ENCODE measurements around the gene GSTM2.
"Not testable (repeated sequence)": the region's sequence is repeated elsewhere in the genome, so short reads cannot be mapped to it uniquely, and the experiment has no call there.

DNA sequence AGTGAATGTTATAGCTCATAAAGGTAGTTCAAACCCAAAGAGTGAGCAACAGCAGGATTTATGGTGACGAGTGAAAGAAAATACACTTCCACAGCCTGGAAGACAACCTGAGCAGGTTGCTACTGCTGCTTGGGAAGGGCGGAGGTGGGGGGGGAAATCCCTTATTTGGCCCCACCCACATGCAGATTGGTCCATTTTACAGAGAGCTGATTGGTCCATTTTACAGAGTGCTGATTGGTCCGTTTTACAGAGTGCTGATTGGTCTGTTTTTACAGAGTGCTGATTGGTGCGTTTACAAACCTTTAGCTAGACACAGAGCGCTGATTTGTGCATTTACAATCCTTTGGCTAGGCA lies 2.1 kb downstream of the GSTM2 start:
- TF ChIP-seq, protein P1, sequence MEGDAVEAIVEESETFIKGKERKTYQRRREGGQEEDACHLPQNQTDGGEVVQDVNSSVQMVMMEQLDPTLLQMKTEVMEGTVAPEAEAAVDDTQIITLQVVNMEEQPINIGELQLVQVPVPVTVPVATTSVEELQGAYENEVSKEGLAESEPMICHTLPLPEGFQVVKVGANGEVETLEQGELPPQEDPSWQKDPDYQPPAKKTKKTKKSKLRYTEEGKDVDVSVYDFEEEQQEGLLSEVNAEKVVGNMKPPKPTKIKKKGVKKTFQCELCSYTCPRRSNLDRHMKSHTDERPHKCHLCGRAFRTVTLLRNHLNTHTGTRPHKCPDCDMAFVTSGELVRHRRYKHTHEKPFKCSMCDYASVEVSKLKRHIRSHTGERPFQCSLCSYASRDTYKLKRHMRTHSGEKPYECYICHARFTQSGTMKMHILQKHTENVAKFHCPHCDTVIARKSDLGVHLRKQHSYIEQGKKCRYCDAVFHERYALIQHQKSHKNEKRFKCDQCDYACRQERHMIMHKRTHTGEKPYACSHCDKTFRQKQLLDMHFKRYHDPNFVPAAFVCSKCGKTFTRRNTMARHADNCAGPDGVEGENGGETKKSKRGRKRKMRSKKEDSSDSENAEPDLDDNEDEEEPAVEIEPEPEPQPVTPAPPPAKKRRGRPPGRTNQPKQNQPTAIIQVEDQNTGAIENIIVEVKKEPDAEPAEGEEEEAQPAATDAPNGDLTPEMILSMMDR (IDR thresholded peaks at IDR 0.05), result not testable (repeated sequence)
- not testable (repeated sequence) for TF ChIP-seq POLR2A, EP300 (IDR thresholded peaks at IDR 0.05)
